GM12872 (cell line): ENCODE results near the gene NFIB.

Experiments used
- TF ChIP-seq, protein P1 (sequence below): IDR thresholded peaks from 3 replicates; pipeline ENCODE4 v1.5.1; 2011; ENCODE audit warnings: low read depth, mild to moderate bottlenecking, low read length, moderate library complexity; ENCODE audit not compliant: insufficient read depth

NFIB gene

DNA sequence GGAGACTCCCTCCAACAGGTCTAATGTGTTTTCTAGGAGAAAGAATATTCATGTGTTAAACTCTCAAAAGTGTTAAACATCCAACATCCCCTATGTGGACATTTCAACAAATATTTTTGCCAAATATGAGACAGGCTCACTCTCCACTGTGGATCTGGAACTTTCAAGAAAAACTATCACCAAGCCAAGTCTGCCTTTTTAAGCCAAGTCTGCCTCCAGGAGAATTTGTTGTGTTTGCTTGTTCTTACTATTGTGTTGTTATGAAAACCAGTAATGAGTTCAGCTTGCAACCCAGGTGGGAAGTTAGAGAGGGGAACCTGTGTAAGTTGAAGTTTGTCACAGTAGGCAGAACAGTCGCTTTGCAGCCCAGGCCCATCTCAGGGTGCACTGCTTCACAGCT, 228.1 kb downstream of the NFIB start:
- TF ChIP-seq, protein P1, sequence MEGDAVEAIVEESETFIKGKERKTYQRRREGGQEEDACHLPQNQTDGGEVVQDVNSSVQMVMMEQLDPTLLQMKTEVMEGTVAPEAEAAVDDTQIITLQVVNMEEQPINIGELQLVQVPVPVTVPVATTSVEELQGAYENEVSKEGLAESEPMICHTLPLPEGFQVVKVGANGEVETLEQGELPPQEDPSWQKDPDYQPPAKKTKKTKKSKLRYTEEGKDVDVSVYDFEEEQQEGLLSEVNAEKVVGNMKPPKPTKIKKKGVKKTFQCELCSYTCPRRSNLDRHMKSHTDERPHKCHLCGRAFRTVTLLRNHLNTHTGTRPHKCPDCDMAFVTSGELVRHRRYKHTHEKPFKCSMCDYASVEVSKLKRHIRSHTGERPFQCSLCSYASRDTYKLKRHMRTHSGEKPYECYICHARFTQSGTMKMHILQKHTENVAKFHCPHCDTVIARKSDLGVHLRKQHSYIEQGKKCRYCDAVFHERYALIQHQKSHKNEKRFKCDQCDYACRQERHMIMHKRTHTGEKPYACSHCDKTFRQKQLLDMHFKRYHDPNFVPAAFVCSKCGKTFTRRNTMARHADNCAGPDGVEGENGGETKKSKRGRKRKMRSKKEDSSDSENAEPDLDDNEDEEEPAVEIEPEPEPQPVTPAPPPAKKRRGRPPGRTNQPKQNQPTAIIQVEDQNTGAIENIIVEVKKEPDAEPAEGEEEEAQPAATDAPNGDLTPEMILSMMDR = no peak

DNA sequence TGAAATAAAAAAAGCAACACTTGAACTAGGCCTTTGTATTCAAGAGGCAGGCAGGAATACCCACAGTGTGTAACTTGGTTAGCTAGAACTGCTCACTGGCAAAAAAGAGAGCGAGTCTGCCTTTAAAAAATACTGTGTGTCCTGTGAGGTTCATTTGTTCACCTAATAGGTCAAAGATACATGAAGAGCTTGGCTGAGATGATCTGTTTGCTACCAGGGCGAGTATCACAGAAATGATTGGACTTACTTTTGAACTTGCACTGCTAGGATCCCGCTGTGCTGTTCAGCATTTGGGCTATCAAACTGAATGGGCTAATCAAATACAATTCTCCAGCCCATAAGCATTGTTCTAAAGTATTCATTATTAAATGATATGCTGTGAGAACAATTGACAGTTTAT, 229.1 kb downstream of the NFIB start:
- TF ChIP-seq, protein P1 = no peak

DNA sequence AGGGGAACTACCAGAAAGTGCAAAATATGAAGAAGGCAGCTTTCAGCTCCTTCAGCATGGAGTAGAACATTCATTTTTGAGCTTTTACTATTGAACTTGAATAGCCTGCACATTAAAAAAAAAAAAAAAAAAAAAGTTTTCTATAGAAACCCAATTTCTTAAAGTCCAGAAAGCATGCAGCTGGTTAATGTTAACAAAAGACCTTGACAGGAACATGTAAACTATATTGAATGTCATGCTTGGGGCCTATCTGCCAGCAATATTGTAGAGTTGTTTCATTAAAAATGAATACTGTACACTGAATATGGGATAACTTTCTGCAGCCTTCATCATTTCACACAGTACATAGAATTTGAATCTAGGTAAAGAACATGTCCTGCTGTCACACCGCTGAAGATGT, 230.6 kb downstream of the NFIB start:
- TF ChIP-seq, protein P1 = no peak

DNA sequence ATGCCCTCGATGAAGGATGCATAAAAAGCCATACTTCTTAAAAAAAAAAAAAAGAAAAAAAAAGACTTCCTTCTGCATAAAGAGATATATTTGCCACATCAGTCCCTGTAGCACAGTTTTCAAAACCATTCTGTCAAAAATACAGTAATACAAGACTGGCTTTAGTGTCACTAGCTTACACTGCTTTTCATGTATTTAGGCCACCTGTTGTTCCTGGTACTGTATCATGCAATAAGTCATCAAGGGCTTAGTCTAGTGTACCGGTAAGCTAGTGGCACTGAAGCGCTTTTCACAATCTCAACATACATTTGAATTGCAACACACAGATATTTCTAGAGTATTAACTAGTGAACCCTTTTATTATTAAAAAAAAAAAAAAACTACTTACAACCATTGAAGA, 231.2 kb downstream of the NFIB start:
- TF ChIP-seq, protein P1 = no peak

DNA sequence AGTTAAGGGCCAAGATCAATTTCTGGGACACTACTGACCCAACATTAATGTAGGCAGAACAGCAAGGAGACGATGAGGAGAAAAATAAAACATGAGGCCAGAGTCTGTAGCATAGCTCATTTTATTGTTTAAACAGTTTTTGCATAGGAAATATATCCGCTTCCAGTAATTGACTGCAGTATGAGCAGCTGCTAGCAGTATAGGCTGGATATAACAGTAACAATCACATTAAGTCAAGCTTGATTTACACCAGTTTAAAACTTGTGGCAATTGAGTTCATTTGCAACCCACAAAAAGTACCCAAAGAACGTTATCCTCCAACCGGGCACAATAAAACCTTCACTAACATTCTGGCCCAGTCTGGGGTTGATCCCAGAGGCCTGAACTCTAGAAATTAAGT, 232.2 kb downstream of the NFIB start:
- TF ChIP-seq, protein P1 = no peak

DNA sequence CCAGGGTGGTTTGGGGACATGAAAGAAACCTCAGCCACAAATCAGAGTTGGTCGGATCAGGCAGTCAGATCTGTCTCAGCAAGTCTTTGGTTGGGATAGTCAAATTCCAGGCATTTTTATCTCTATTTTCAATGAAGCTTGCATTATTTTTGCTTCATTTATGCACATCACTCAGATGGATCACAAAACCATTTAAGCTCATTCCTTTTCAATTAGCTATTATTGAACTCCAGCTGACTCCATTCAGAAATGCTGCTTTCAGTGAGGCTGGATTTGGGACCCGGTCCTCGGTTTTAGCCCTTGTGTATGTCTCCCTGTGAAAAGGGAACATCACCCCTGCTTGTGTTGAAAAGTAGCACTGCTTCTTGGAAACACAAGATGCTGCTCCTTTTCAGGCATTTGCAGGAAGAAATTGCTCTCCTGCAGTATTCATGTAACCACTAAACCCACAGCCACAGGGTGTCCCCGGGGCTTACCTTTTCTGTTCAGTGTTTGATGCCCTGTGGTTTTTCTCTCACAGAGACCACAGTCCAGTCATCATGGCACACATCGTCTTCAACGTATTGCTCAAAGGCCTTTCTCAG, 232.9 kb downstream of the NFIB start:
- TF ChIP-seq, protein P1 = no peak

DNA sequence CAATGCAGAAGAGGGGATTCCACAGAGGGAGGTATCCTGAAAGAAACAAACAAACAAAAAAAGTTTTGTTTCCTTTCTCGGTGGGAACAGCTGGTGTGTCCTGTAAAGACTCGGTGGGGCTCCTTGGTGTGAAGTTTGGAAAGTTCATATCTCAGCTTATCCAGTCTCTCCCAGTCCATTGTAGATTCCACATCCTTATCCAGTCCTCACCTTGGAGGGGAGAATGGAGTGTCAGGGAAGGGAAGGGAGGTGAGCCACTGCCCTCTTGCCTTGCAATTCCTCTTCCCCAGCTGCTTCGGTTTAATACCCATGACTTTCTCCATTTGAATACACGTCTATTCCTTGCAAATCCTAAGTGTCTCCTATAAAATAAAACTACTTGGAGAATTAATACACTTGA, 234.5 kb downstream of the NFIB start:
- TF ChIP-seq, protein P1 = no peak

DNA sequence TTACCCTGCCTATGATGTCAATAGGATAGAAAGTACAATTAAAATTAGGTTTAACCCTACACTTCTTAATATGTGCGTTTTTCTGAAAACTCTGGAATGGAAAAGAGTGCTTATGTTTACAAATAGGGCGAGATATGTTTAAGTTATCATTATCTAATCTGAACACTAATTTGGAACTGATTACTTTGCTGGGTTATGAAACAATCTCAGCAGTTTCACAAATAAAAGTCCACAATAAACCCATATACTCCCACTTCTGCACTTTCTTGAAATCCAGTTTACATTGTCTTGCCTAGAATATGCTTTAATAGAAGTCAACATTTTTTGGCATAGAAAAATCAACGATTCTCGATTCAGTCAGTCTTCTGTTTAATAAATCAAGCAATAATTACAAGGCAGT, 236.3 kb downstream of the NFIB start:
- TF ChIP-seq, protein P1 = no peak
